NCI-H2029 treated with DMSO at 0.1 percent for 48 hours (cell line): ENCODE measurements around the gene HNMT.

Experiments used
- DNase-seq: peaks from one replicate; lab custom pipeline; 2025; lab: John Stamatoyannopoulos, UW

HNMT gene

DNA sequence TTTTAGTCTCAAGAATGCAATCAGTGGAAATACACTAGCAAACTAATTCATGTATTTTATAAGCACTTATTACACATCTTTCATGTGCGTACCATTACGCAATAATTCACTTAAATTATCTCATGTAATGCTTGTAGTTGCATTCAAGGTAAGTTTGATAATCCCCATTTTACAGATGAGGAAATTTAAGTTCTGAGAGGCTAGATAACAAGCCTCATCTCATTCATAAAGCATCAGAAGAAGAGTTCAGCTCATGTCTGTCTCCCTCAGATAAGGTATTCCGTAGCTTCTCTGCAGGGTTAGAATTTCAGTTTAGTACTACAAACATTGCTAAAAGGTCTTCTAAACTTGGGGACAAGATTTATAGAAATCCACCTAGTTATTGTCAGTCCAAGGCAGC lies 47.8 kb downstream of the HNMT start:
- DNase-seq, result no peak

DNA sequence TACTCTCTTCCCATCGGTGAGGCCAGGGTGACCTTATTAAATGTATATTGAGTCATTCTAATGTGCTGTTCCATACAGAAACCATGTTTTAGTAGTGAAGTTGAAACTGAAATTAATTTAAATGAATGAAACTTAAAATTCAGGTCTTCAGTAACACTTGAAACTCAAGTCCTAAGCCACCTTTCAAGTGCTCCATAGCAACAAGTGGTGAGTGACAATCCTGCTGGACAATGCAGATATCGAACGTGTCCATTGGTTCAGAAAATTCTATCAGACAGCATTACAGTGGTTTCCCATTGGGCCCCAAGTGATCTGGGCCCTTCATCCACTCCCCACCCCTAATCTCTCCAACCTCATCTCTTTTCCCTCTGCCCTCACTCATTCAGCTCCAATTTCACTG lies 48.7 kb downstream of the HNMT start:
- no peak for DNase-seq

DNA sequence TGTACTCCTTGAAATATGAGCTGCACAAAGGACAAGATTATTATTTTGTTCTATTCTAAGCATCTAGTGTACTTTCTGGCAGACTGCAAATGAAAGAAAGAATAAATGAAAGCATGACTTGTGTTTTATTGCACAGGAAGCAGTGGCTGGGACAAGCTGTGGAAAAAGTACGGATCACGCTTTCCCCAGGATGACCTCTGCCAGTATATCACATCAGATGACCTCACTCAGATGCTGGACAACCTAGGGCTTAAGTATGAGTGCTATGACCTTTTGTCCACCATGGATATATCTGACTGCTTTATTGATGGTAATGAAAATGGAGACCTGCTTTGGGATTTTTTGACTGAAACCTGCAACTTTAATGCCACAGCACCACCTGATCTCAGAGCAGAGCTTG lies 49.4 kb downstream of the HNMT start:
- no peak for DNase-seq

DNA sequence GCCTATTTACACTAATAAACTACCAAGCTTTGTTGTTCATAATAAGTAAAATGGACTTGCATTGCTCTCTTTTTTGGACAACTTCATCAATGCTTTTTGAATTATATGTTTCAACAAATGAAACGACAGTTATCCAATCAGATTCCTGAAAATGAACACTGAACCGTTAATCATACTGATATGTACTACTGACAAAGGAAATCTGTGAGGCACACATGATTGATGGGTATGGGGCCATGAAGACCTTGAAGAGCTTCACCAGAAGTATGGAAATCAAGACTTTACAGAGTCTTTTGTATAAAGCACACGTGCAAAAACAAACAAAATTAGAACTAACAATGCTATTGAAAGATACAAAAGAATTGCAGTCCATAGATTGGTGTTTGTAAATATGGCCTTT lies 51.2 kb downstream of the HNMT start:
- DNase-seq, result no peak

DNA sequence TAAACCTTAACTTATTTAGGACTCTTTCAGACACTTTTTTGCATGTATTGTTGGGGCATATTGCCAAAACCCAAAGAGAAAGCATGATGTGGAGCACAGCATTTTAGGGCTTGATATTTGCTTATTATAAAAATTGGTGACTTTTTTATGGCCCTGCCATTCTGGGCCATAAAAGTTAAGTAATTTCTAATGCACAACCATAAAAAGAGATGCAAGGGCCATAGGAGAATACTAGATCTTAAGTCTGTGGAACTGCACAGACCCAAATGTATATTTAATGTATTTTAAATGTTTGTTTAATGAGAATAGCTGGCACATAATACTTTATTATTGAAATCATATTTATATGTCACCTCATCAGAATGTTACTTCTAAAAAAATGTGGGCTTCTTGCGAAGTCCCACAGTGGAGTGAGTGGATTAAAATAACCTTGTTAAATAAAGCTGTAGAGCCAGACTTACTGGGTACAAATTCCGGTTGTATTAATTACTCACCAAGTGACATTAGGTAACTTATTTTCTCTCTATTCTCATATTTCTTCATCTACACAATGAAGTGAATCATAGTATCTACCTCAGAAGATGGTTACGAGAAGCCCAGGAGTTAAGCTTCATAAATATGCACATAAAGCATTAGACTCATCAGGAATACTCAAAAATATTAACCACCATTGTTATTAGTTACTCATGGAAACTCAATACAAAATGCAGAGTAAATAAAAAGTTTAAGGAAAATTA lies 52.2 kb downstream of the HNMT start:
- DNase-seq, result no peak

DNA sequence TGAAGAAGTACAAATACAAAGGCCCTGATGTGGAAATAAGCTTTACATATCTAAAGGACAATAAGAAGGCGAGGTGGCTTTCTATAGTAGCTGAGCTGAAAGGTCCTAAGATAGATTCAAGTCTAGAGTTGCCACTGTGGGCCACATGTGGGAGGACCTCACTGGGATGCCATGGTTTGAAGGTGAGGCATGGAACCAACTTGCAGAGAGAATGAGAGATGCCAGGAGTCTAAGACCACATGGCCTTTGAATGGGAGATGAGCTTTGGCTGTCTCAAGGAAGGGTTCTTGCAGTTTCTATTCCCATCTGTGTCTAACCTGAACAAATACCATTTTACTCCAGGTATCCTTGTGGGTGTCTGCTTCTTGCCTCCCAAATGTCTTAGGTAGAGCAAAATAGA lies 53.6 kb downstream of the HNMT start:
- DNase-seq, result no peak

DNA sequence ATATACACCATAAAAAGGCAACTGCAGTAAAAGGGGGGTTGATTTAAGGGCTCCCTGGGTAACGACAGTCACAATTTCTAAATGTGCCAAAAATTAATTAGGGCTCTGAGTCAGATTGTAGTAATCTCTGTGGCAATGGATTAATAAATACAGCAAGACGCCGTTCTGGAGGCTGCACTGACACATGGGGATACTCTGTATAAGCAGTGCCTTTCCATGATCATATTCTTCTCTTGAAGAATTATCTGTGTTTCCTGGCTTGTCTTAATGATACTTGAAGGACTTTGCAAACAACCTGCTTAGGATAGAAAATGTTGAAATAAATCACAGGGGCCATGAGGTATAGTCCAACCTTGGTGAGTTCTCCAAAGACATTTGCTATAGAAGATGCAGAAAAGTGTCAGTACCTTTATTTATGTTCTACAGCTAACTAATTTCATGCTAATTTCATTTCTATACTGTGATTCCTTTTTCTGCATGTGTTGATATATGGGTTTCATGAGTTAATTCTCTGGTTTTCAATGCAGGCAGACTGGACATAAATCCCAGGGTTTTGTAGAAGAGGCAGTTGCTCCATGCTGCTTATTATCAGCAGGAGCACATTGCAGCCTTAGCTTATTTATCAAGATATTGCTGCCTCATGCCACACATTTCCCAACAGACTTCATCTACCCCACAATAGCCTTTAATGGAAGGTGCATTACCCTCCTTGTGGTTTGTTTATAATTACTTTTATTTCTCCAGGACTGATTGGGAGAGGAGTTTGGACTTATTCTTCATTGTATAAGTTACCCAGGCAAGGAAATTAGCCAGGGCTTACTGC lies 54.8 kb downstream of the HNMT start:
- no peak for DNase-seq

DNA sequence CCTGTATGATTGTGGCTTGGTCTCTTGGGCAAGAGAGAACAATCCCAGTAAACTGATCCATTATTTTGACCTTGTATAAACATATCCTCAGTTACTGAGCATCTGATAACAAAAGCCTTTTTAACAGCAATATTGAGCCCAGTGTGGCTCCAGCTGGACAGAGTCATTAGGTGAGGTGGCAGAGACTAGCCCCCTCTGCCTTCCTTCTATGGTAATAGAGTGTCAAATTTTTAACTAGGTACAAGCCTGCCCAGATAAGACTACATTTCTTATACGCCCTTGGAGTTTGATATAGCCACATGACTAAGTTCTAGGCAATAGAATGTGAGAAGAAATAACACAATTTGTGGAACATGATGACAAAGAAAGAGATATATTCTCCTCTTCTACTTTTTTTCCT lies 56.2 kb downstream of the HNMT start:
- DNase-seq, result peak; percentile 31

DNA sequence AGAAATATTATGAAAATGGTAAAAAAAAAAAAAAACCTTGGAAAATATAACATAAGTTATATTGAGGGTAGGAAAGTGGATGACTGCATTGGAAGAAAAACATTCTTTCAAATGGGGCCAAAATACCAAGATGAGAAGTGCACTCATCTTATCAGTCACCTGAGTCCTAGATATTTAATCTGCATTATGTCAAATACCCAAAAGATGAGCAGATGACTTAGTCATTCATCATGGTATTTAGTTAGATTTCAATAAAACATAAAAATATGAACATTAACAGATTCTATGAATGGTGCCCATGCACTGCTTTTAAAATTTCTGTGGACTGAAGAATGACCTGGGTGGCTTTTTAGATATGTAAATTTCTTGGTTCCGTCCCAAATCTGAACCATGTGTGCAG lies 56.9 kb downstream of the HNMT start:
- DNase-seq, result no peak

DNA sequence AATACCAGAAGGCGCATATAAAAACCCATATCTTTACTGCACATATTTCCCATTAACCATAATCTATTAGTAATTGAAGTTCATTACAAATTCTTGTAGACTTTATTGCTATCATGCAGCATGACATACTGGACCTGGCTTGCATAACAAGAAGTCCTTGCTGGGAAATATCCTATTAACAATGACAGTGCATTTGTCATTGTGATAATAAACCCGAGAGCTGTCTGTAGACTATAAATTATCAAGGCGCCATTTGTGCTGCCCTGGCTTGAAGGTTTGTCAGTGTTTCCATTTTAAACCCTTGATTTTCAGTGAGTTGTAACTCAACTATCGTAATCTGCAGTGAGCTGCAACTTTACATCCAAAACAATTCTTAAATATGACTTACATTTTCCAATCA lies 59.0 kb downstream of the HNMT start:
- no peak for DNase-seq

DNA sequence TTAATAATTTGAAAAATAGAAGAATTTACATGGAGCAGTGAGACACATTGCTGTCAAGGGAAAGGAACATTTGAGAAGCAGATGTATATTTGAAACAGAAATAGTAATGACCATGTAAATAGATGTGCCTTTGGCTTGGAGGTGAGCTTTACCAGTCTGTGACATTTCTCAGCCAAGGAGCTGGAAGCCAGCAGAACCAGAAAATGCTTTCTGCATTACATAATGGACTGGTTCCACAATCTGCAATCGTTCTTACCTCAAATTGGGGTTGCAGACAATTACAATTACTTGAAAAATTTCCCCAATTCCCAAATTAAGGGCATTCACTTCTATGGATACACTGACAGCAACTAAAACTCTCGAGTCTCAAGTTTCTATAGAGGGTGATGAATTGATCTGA lies 59.7 kb downstream of the HNMT start:
- no peak for DNase-seq

DNA sequence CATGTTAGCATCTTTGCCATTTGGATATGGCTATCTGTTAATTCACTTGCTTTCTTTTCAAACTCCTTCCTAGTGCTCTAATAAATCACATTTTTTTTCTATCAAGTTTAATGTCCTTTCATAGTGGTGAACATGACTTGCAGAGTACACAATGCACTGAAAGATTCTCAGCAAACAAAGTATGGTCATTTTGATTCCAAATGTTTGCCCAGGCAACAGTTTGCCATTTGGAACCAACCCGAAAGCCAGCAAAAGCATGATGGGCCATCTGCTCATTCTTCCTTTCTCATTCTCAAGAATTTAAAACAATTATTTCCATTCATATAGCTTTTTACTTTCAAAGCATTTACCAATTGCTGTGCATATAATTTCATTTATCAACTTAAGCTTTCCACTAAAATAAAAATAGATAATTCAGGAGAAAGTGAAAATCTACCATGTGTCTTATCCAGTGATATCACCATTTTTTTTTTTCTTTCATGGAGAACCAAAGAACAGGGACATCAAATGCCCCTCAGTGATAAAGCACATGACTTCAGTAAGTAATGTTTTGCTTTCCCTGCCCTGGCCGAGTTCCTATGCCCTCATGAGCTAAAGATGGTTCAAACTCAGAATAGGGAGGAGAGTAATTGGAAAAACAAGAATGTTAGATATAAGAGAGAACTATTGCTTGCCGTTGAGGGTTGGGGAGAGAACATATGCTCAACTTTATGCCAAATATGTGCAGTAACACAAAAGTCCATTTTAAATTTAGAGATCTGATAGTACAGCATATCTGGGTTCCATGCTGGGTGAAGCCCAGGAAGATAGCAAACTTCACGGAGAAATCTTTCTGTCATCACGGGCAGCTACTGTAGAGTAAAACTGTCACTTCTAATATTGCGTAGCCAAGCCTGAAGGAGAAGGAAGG lies 62.1 kb downstream of the HNMT start:
- DNase-seq, result no peak

DNA sequence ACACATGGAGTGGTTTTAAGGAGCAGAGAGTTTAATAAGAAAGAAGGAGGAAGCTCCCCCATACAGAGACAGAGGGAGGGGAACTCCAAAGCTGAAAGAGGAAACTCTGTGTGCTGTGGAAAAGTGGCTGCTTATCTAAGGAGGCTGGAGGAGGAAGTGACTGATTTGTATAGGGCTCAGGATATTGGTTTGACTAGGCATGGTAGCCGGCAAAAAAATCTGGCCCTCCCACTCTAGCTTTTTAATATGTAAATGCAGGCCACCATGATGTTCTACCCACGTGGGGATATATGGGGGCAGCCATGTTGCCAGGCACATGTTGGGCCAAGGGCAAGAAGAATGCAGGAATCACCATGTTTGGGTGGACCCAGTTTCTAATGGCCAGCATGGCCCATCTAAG lies 64.3 kb downstream of the HNMT start:
- DNase-seq, result no peak

DNA sequence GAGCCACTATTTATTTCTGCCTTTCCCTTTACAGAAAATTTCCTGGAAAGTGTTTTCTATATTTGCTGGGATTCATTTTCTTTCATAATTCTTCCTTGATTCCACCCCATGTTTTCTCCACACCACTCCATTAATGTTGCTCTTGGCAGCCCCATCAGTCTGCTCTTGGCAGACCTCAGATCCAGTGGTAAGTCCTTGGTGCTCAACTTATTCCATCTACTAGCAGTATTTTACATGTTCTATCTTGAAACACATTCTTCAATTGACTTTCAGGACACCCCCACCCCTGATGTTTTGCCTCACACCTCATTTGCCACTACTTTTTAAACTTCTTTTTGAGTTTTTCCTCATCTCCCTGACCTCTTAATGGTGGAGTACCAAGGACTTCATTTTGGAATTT lies 65.0 kb downstream of the HNMT start:
- DNase-seq, result no peak

DNA sequence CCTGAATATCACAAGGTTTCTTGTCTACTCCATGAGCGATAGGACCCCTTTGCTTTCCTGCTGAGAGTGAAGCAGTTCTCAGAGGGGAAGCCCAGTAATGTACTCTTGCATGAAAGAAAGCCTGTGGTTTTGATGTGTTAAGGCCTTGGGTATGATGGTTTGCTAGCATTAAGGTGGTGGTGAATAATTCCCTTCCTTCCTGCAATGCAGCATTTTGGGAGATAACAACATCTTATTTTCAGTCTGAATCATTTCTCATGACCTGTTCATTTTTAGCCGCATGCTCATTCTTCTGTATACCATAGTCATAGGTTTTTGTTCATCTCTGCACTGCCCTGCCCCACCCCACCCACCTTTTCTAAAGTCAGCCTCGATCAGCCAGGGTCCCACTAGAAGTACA lies 66.2 kb downstream of the HNMT start:
- DNase-seq, result no peak

DNA sequence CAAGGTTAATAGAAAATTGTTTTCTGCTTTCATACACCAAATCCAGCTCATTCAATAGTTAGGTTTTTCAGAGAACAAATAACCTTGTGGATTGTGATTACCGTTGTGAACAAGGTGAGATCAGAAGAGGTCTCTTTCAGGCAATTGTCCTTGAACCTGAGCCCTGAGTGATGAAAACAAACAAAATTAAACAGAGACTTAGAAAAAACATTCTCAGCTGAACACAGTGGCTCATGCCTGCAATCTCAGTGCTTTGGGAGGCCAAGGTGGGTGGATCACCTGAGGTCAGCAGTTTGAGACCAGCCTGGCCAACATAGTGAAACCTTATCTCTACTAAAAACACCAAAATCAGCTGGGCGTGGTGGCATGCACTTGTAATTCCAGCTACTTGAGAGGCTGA lies 68.1 kb downstream of the HNMT start:
- peak; percentile 45 for DNase-seq

DNA sequence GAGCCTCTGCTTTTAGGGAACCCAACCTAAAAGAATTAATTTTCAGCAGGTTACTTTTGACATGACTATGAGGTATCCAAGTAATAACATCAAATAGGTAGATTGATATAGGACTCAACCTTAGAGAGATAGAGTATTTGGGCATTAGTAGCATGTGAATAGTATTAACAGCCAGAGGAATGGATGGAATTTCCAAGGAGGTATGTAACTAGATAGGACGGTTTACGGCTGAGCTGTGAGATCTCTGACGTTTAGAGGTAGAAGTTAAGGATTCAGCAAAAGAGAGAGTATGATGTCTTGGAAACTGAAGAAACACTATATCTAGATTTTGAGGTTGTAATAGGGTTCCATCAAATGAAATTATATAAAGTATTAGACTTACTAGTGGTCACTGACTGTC lies 70.3 kb downstream of the HNMT start:
- DNase-seq, result no peak

DNA sequence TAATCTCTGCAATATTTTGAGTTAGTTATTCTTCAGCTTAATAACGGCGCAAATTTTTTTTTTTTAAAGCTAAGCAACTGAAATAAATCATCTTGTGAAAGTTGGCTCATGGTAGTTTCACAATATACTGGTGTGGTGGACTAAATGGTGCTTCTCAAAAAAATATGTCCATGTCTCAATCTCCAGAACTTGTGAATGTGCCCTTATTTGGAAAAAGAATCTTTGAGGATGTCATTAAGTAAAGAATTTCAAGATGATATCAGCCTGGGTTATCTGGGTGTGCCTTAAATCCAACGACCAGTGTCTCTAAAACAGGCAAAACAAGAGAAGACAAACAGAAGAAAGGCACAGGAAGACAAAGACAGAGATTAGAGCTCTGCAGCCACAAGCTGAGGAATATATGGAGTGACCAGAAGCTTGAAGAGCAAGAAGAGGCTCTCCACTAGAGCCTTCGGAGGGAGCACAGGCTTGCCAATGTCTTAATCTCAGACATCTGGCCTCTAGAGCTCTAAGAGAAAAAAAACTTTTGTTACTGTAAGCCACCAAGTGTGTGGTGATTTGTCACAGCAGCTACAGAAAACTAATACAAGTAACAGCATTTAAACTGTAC lies 71.4 kb downstream of the HNMT start:
- DNase-seq, result no peak

DNA sequence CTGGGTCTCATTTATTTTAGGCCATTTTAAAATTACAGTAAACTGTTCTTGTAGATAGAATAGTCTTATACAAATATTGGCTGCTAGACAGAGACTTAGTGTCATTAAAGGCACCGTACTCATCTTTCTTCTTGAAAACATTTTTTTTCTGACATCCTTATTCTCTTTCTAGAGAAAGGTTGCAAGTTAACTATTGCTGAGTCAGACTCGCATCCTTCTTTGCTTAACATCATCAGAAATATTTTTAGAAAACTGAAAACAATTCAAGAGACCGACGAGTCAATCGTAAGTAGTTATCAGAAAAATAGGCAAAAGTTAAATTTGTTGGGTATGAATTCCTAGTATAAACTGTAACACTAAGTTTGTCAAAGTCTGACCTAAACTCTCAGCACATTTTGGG lies 72.2 kb downstream of the HNMT start:
- no peak for DNase-seq

DNA sequence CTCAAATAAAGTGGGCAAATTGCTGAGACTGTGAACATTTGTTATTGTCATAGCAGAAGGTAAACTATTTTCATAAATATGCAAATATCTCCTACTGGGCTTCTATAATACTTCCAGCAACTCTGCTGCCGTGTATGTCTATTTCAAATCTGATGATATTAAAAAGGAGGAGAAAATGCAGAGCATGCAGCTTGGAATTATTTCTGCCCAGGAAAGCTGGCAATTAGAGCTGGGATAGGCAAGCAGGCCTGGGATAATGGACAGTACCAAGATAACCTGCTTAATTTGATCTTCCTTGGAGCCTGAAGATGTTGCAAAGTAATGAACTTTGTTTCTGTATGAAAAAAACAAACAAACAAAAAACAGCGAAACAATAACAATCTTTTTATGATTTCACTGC lies 72.8 kb downstream of the HNMT start:
- no peak for DNase-seq

DNA sequence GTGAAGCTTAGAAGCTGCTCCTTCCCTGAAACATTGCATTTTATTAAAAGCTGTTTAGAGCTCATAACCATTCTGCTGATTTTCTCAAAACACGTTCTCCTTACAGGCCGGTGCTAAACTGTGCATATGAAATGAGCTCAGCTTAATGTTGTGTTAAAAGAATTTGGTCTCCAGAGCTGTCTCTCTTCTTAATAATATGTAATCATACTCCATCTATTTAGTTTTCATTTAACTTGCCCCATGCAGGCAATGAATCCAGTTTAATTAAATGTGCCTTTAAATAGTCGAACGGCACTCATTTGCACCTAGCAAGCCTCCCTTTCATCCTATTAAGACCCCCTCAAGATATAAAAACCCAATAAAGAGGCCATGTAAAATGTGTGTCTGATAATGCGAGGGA lies 76.3 kb downstream of the HNMT start:
- no peak for DNase-seq

DNA sequence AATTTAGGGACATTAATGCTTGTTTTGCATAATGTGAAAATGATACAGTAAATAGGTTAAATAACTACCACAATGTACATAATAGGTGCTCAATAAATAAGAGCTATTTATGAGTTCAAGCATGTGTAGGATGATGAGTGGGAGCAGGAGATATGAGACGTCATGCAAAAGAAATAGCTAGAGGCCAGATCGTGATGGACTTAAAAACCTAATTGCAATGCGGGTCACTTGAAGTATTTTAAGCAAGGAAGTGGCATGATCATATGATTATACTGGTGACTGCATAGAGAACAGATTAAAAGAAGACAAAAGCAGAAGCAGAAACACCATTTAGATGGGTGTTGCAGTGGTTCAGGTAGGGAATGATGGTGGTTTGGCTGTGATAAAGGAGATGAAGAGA lies 78.0 kb downstream of the HNMT start:
- DNase-seq, result no peak
